HUES6 (cell line): ENCODE results near the gene SELENOH.
"Not testable (repeated sequence)": the region's sequence is repeated elsewhere in the genome, so short reads cannot be mapped to it uniquely, and the experiment has no call there.

Experiments
- H3K27ac ChIP-seq: 2 replicates; pipeline ENCODE4 v1.7.0; 2013; ENCODE audit warnings: low read depth, mild to moderate bottlenecking, low read length, inconsistent platforms
- H3K27me3 ChIP-seq: 2 replicates; pipeline ENCODE4 v1.6.1; 2013; ENCODE audit warnings: low read length; ENCODE audit not compliant: control insufficient read depth, insufficient read depth
- H3K36me3 ChIP-seq: 2 replicates; pipeline ENCODE4 v1.6.1; 2013; ENCODE audit warnings: low read length; ENCODE audit not compliant: control insufficient read depth, insufficient read depth
- H3K4me1 ChIP-seq: 2 replicates; pipeline ENCODE4 v1.6.1; 2013; ENCODE audit warnings: low read length; ENCODE audit not compliant: control insufficient read depth, insufficient read depth
- H3K4me3 ChIP-seq: 2 replicates; pipeline ENCODE4 v1.5.1; 2013; ENCODE audit warnings: low read depth, low read length
- H3K9ac ChIP-seq: one replicate; pipeline ENCODE4 v1.6.1; 2013; ENCODE audit warnings: mild to moderate bottlenecking, low read length
- H3K9me3 ChIP-seq: 2 replicates; pipeline ENCODE4 v1.6.1; 2013; ENCODE audit warnings: low read depth, low read length; ENCODE audit not compliant: control insufficient read depth, insufficient read depth

SELENOH gene, protein sequence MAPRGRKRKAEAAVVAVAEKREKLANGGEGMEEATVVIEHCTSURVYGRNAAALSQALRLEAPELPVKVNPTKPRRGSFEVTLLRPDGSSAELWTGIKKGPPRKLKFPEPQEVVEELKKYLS

DNA sequence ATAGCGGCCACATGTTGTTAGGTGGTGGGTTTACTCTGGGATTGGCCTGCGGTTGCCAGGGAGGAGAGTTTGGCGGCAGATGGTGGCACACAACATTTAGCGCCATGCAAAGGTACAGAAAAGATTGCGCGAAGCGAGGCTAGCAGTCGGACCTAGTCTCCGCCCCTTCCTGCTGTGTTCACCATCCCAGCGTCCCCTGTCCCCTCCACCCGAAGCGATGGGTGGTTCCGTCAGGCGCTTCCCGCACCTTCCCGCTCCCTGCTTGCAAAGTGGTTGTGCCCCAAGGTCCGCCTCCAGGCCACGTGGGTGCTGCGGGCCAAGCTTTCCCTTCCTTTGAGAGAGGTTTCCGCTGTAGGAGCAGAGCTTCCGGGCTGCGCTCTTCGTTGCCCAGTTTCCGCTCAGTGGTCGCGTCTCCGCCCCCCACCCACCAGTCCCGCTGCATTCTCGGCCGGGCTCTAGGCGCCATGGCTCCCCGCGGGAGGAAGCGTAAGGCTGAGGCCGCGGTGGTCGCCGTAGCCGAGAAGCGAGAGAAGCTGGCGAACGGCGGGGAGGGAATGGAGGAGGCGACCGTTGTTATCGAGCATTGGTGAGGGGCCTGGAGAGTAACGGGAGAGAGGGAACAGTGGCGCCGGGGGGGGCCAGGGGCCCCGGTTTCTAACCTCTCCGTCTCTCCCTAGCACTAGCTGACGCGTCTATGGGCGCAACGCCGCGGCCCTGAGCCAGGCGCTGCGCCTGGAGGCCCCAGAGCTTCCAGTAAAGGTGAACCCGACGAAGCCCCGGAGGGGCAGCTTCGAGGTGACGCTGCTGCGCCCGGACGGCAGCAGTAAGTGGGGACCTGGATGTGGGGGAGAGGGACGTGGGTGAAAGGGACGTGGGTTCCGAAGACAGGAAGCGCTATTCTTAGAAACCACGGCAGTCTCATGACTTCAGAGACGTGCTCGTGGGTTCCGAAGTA, at the start of gene SELENOH:
SELENOH (plus strand) TSS at position 360 of the 955 bp plus-strand sequence; CDS start at position 465, 105 bp downstream.
- Histone ChIP-seq H3K4me3 (peak within 1 kb of the TSS; percentile 91), H3K27ac (peak within 1 kb of the TSS; percentile 79), H3K9ac (peak within 1 kb of the TSS; percentile 87), H3K9me3 (no peaks in the 10 kb centered on the region), H3K4me1 (0 out of 2 replicates have a peak, but pooled peaks cover 5% of the 10 kb centered on the region), H3K27me3 (no peaks in the 10 kb centered on the region), H3K36me3 (peaks cover 64% of the 10 kb centered on the region)

DNA sequence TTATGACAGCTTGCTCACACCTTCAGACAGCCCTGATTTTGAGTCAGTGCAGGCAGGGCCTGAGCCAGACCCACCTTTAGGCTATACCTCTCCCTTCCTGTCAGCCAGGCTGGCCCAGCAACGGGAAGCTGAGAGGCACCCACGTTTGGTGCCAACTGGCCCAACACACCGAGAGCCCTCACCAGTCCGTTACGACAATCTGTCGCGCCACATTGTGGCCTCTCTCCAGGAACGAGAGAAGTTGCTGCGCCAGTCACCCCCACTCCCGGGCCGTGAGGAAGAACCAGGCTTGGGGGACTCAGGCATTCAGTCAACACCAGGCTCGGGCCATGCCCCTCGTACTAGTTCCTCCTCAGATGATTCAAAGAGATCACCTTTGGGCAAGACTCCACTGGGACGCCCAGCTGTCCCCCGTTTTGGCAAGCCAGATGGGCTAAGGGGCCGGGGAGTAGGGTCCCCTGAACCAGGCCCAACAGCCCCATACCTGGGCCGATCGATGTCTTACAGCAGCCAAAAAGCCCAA, 42.4 kb upstream of the SELENOH start:
- no peak overlapping the region for H3K9ac ChIP-seq
- H3K4me3 ChIP-seq: no peak overlapping the region
- no peaks in the 10 kb centered on the region for H3K27me3 ChIP-seq
- H3K9me3 ChIP-seq: no peaks in the 10 kb centered on the region
- peaks cover 83% of the 10 kb centered on the region for H3K36me3 ChIP-seq
- H3K4me1 ChIP-seq: no peaks in the 10 kb centered on the region
- H3K27ac ChIP-seq: no peak overlapping the region

DNA sequence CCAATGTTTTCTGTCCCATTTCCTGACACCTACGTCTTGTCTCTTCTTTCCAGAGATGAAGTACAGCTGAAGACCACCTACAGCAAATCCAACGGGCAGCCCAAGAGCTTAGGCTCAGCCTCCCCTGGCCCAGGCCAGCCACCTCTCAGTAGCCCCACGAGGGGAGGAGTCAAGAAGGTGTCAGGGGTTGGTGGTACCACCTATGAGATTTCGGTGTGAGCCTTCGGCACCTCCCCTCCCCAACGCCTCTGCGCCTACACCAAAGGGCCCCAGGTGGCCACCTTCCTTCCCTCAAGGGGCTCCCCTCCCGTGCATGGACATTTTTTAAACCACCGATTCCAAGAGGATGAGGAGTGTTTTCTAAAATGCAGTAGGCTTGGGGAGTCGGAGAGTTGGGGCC, 41.5 kb upstream of the SELENOH start:
- Histone ChIP-seq H3K9ac (no peak overlapping the region), H3K4me3 (no peak overlapping the region), H3K4me1 (no peaks in the 10 kb centered on the region), H3K9me3 (no peaks in the 10 kb centered on the region), H3K27me3 (no peaks in the 10 kb centered on the region), H3K27ac (no peak overlapping the region), H3K36me3 (peaks cover 83% of the 10 kb centered on the region)

DNA sequence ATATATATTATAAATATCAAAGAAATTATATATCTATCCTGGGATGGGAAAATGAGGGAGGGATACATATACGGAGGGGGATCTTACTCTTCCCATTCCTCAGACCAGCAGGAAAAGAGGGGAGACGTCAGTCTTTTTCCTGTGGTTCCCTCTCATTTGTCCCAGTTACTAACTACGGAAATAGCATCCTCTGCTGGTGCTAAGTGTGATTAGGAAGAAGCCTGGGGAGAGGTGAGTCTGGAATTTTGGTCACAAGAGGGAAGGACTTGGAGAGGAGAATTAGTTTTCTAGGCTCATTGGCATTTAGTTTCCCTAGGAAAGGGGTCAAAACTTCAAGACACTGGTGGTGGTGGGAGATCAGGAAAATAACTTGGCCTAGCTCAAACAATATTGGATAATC, 40.9 kb upstream of the SELENOH start:
- H3K27ac ChIP-seq: no peak overlapping the region
- H3K9me3 ChIP-seq: no peaks in the 10 kb centered on the region
- H3K27me3 ChIP-seq: no peaks in the 10 kb centered on the region
- H3K4me3 ChIP-seq: no peak overlapping the region
- H3K9ac ChIP-seq: no peak overlapping the region
- peaks cover 80% of the 10 kb centered on the region for H3K36me3 ChIP-seq
- no peaks in the 10 kb centered on the region for H3K4me1 ChIP-seq

DNA sequence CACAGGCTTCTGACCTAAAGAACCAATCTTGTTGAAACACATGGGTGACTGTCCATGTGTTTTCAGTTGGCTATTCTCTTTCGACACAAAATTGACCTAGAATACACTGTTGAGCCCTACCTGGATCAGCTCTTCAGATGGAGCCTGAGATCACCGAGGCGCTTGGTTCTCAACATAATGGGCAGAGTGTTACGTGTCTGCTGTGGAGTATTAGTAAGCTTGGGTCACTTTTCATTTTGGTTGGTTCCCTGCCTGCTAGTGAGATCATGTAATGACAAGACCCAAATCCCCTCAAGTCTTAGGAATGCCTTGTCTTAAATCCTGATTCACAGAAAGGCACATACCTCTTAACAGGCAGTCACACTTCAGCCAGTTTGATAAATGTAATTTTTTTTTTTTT, 38.0 kb upstream of the SELENOH start:
- no peak overlapping the region for H3K27ac ChIP-seq
- H3K36me3 ChIP-seq: peaks cover 63% of the 10 kb centered on the region
- H3K9me3 ChIP-seq: no peaks in the 10 kb centered on the region

DNA sequence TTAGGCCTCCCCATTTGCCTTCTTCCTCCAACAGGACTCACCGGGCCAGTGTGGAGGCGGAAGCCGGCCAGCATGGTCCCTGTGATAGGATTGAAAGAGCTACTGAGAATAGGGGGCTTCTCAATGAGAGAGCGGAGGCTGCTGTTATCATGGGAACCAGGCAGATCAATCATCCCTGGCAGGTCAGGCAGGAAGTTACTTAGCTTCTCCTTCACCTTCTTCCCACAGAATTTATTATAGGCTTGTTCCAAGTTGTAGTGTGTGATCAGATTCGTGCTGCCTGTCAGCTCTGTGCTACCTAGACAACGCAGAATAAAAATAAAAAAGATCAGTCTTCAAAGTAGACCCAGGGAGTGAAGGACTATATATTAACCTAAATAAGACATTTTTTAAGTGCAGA, 36.4 kb upstream of the SELENOH start:
- Histone ChIP-seq H3K4me1 (no peaks in the 10 kb centered on the region), H3K27me3 (no peaks in the 10 kb centered on the region), H3K9me3 (no peaks in the 10 kb centered on the region), H3K36me3 (peaks cover 50% of the 10 kb centered on the region), H3K9ac (no peak overlapping the region), H3K27ac (no peak overlapping the region), H3K4me3 (no peak overlapping the region)

More for the DNA sequence above, 38.0 kb upstream of the SELENOH start:
- Histone ChIP-seq H3K4me1 (no peaks in the 10 kb centered on the region), H3K4me3 (no peak overlapping the region), H3K27me3 (no peaks in the 10 kb centered on the region), H3K9ac (no peak overlapping the region)

DNA sequence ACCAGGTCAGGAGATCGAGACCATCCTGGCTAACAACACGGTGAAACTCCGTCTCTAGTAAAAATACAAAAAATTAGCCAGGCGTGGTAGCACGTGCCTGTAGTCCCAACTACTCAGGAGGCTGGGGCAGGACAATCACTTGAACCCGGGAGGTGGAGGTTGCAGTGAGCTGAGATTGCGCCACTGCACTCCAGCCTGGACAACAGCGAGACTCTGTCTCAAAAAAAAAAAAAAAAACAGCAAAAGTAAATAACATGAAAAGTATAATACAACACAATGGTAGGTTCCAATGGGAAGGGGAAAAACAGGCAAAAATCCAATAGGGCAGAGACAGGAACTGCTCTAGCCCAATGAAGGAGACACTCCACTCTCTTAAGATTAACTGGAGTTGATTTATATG, 35.9 kb upstream of the SELENOH start:
- not testable (repeated sequence) for H3K4me1 ChIP-seq, H3K9ac ChIP-seq, H3K27ac ChIP-seq, H3K27me3 ChIP-seq, H3K4me3 ChIP-seq, H3K9me3 ChIP-seq
- peaks cover 46% of the 10 kb centered on the region for H3K36me3 ChIP-seq

DNA sequence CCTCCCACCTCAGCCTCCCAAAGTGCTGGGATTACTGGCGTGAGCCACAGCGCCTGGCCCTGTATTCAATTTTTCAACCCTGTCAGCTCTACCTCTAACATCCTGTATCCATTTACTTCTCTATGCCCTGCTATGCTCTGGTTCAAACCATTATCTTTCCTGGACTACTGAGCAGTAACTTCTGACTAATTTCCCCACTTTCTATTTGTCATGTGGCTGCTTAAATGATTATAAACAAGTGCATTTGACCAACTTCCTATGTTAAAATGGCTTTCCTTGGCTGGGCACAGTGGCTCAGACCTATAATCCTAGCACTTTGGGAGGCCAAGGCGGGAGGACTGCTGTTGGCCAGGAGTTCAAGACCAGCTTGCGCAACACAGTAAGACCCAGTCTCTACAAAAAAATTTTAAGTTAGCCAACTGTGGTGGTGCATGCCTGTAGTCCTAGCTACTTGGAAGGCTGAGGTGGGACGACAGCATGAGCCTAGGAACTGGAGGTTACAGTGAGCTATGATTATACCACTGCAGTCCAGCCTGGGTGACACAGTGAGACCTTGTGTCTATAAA, 31.4 kb upstream of the SELENOH start:
- H3K4me1 ChIP-seq: no peaks in the 10 kb centered on the region
- no peak overlapping the region for H3K27ac ChIP-seq
- H3K9me3 ChIP-seq: no peaks in the 10 kb centered on the region
- no peak overlapping the region for H3K4me3 ChIP-seq
- H3K36me3 ChIP-seq: peaks cover 8% of the 10 kb centered on the region
- H3K9ac ChIP-seq: no peak overlapping the region
- no peaks in the 10 kb centered on the region for H3K27me3 ChIP-seq

DNA sequence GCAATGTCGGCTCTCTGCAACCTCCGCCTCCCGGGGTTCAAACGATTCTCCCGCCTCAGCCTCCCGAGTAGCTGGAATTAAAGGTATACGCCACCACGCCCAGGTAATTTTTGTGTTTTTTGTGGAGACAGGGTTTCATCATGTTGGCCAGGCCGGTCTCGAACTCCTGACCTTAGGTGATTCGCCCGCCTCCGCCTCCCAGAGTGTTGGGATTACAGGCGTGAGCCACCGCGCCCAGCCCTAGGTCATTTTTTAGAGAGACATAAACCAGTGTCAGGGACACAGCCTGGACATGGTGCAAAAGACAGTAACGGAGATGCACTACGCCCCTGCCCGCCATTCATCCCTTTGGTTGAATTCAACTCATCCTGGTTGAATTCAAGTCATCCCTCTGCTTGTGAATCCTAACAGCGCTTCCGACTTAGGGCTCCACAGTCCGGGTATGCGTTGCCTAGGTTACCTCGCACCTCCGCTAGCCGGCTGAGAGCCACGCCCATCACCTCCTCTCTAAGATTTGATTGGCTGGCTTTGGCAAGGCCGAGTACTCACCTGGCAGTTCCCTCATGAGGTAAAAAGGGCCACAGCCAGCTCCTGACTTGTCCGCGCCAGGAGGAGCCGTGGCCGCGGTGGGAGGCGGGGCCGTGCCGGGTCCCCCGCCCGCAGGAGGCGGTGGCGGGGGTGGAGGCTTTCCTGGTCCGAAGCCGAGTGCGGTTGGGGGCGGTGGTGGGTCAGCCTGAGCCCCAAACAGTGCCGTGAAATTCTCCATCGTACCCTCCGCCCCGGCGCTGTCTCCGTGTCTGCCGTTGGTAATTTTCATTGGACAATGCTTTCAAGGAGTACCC, 29.7 kb upstream of the SELENOH start, which contains the start of gene MED19:
MED19 (minus strand) TSS at position 802 of the 842 bp plus-strand sequence; CDS start at position 766, 36 bp downstream.
- Histone ChIP-seq H3K27ac (peak within 1 kb of the TSS; percentile 67), H3K4me1 (no peaks in the 10 kb centered on the region), H3K9ac (peak within 1 kb of the TSS; percentile 92), H3K27me3 (no peaks in the 10 kb centered on the region), H3K4me3 (peak within 1 kb of the TSS; percentile 94), H3K9me3 (no peaks in the 10 kb centered on the region), H3K36me3 (peaks cover 3% of the 10 kb centered on the region; the same call in 1 of the 2 replicates)
